Subcutaneous adipose tissue (tissue), 4 donors: Measurements from ENCODE around the gene RRP9. TPM values are rescaled to one million over a fixed set of nuclear protein-coding genes. Genes with fewer than 3 reads are reported as not detected.

ENCODE experiments used
- total RNA-seq, 4 donors: library from RNA; depleted of rRNA; stranded (reverse); fragments of >200 nt; gene quantifications; one replicate each; pipeline ENCODE4 v1.1.0, GENCODE V29; 2016
- TF ChIP-seq, protein P1 (sequence below): fragments of 450-650 bp; IDR thresholded peaks from one replicate; pipeline ENCODE4 v1.5.1; 2016; ENCODE audit warnings: low read depth, mild to moderate bottlenecking, control low read depth, antibody characterized with exemption, moderate library complexity

Gene RRP9
- total RNA-seq, 4 donors from 2014 or later: 8.1 to 18.1 (median 11.5) TPM

DNA sequence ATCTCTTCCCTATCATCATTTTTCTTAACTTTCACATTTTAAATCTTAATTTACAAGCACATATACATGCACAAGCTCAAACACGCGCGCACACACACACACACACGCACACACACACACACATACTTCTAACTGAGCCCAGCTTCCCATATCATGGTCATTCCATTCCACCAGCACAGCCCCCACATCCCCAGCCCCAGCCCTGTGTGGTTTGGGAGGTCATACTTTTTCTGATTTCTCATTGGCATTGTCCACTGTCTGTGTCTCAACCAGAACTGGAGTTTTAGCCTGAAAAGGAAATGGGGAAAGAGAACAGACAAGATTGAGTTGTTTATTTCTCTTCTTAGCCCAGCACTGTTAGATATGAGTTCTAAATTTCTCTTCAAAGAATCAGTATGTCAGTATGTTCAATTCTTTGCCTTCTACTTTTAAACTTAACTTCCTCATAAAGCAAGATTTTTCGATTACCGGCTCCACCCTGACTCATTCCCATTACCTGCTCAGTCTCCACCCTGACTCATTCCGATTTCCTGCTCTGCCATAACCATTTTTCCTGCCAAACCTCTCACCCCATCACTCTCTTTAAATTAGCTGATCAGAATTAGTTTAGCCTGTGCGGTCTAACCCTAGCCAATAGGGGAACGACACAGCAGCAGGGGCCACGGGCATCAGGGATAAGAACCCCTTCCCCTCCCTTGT, 44.9 kb downstream of the RRP9 start:
- TF ChIP-seq, protein P1, sequence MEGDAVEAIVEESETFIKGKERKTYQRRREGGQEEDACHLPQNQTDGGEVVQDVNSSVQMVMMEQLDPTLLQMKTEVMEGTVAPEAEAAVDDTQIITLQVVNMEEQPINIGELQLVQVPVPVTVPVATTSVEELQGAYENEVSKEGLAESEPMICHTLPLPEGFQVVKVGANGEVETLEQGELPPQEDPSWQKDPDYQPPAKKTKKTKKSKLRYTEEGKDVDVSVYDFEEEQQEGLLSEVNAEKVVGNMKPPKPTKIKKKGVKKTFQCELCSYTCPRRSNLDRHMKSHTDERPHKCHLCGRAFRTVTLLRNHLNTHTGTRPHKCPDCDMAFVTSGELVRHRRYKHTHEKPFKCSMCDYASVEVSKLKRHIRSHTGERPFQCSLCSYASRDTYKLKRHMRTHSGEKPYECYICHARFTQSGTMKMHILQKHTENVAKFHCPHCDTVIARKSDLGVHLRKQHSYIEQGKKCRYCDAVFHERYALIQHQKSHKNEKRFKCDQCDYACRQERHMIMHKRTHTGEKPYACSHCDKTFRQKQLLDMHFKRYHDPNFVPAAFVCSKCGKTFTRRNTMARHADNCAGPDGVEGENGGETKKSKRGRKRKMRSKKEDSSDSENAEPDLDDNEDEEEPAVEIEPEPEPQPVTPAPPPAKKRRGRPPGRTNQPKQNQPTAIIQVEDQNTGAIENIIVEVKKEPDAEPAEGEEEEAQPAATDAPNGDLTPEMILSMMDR: no peak

GRCh38 chr3:51894939-51895338, 46.8 kb downstream of the RRP9 start:
- TF ChIP-seq, protein P1: no peak

DNA sequence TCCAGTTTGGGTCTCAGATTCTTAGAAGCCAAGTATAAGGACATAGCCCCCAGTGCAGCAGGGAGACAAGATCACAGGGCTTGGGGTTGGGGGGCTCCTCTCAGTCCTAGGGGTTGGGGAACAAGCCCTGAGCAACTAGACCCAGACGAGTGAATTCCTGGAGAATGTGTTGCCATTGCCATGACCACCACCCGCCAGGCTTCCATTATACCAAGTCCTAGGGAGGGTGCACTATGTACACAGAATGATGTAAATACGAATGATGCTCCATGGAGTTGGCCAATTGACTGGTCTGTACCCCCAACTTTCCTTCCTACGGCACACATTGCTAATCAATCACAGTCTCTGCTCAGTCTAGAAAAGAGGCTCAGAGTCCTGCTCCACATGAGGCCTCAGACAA, 47.3 kb downstream of the RRP9 start:
- TF ChIP-seq, protein P1: no peak

GRCh38 chr3:51891242-51892039, 50.3 kb downstream of the RRP9 start:
- TF ChIP-seq, protein P1: no peak

- TF ChIP-seq, protein P1: no peak
These were observed 53.1 kb downstream of the RRP9 start for GRCh38 chr3:51888463-51889105.

DNA sequence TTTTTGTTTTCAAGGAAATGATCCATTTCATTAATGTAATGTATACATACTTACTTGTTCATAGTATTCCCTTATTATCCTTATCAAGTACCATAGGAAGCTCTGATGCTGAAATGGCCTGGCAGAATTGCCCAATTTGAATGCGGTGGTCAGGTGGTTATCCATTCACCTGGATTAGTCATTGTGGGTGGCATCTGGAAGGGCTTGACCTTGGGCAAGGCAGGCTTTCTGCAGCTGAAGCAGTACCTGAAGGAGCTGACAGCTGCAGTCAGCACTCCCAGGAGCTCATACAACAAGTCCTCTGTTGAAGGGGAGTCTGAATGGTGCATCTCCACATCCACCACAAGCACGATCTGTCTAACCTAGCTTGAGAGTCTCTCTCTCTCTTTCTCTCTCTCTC, 54.1 kb downstream of the RRP9 start:
- TF ChIP-seq, protein P1: no peak

DNA sequence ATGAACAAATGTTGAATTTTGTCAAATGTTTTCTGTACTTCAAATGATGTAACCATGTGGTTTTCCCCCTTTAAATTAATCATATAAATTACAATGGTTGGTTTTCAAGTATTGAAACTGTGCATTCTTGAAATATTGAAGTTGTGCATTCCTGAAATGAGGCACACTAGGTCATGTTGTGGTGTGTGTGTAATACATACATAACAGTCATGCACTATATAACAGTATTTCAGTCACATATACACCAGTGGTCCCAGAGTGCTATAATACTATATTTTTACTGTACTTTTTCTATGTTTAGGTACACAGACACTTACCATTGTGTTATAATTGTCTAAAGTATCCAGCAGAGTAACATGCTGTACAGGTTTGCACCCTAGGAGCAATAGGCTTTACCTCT, 55.3 kb downstream of the RRP9 start:
- TF ChIP-seq, protein P1: no peak
